DND-41 (cell line): ENCODE results near the gene ADCY2.

Experiments
- ATAC-seq: fragments of 200-7000 bp; cut with Tn5 transposase; 3 replicates; pipeline ENCODE4 v1.9.1; 2021; ENCODE audit warnings: low read depth; ENCODE audit not compliant: insufficient read depth
- DNase-seq: peaks from one replicate; pipeline ENCODE4 v3.0.0-alpha.2; 2020
- H2AFZ ChIP-seq: 2 replicates; pipeline ENCODE4 v1.6.0; 2012; ENCODE audit warnings: low read depth, low read length
- H3K27ac ChIP-seq: 2 replicates; pipeline ENCODE4 v1.5.1; 2012; ENCODE audit warnings: low read length, inconsistent platforms
- H3K27me3 ChIP-seq: fragments of 200-600 bp; sonication (generic); 2 replicates; pipeline ENCODE4 v1.6.0; 2012; ENCODE audit warnings: low read length, mild to moderate bottlenecking, inconsistent platforms; ENCODE audit not compliant: insufficient read depth, poor library complexity
- H3K36me3 ChIP-seq: 2 replicates; pipeline ENCODE4 v1.5.1; 2012; ENCODE audit warnings: low read length, inconsistent platforms; ENCODE audit not compliant: insufficient read depth
- H3K4me1 ChIP-seq: 2 replicates; pipeline ENCODE4 v1.5.1; 2012; ENCODE audit warnings: mild to moderate bottlenecking, low read length; ENCODE audit not compliant: insufficient read depth
- H3K4me2 ChIP-seq: 2 replicates; pipeline ENCODE4 v1.6.0; 2012; ENCODE audit warnings: mild to moderate bottlenecking, moderate library complexity, low read length, inconsistent platforms; ENCODE audit not compliant: insufficient read depth
- H3K4me3 ChIP-seq, 2 experiments: fragments of 200-600 bp in 1 of 2; shearing (Covaris generic) in 1 of 2; 2 replicates each; pipeline ENCODE4 v1.5.1; 2012 to 2016; ENCODE audit warnings: inconsistent platforms in 2 of 2, low read length in 2 of 2, mild to moderate bottlenecking in 2 of 2, low read depth in 1 of 2, moderate library complexity in 1 of 2
- H3K79me2 ChIP-seq: 2 replicates; pipeline ENCODE4 v1.6.0; 2012; ENCODE audit warnings: low read length, inconsistent platforms; ENCODE audit not compliant: insufficient read depth
- H3K9ac ChIP-seq: 2 replicates; pipeline ENCODE4 v1.6.0; 2012; ENCODE audit warnings: low read depth, mild to moderate bottlenecking, inconsistent platforms, low read length, moderate library complexity
- H3K9me3 ChIP-seq: 2 replicates; pipeline ENCODE4 v1.5.1; 2012; ENCODE audit warnings: low read length, moderate library complexity, mild to moderate bottlenecking, inconsistent platforms; ENCODE audit not compliant: insufficient read depth, severe bottlenecking
- H4K20me1 ChIP-seq: 2 replicates; pipeline ENCODE4 v1.6.0; 2012; ENCODE audit warnings: low read length; ENCODE audit not compliant: insufficient read depth
- CTCF ChIP-seq: IDR thresholded peaks from 2 replicates; pipeline ENCODE4 v1.5.1; 2012; ENCODE audit warnings: borderline replicate concordance, low read length, moderate library complexity, mild to moderate bottlenecking; ENCODE audit not compliant: poor library complexity, severe bottlenecking; ENCODE audit errors: extremely low read depth
- EZH2 ChIP-seq: IDR thresholded peaks from 3 replicates; pipeline ENCODE4 v1.6.1; 2012; ENCODE audit warnings: borderline replicate concordance, low read depth, mild to moderate bottlenecking, moderate library complexity, low read length, inconsistent platforms; ENCODE audit not compliant: severe bottlenecking

The ADCY2 gene

GRCh38 chr5:7814816-7815215, 418.9 kb downstream of the ADCY2 start:
- H3K36me3 ChIP-seq: no peaks in the 10 kb centered on the region
- no peak for ATAC-seq

GRCh38 chr5:7815892-7816534, 420.1 kb downstream of the ADCY2 start:
- no peak overlapping the region for H3K4me3 ChIP-seq
- H3K79me2 ChIP-seq: no peaks in the 10 kb centered on the region
- no peaks in the 10 kb centered on the region for H3K36me3 ChIP-seq
- no peaks in the 10 kb centered on the region for H3K4me1 ChIP-seq
- peak; percentile 45 for DNase-seq
- no peak overlapping the region for H3K27ac ChIP-seq
- no peak overlapping the region for H3K4me2 ChIP-seq
- peaks cover 5% of the 10 kb centered on the region for H3K27me3 ChIP-seq
- H3K9me3 ChIP-seq: no peaks in the 10 kb centered on the region
- H2AFZ ChIP-seq: no peak overlapping the region
- H4K20me1 ChIP-seq: no peaks in the 10 kb centered on the region
- ATAC-seq: peak; percentile 79
- no peak overlapping the region for H3K9ac ChIP-seq
- no peak for TF ChIP-seq EZH2
- TF ChIP-seq CTCF: peak; percentile 80

More at GRCh38 chr5:7814816-7815215, 418.9 kb downstream of the ADCY2 start:
- Histone ChIP-seq H3K27me3 (peaks cover 5% of the 10 kb centered on the region), H3K9ac (no peak overlapping the region), H3K4me3 (no peak overlapping the region), H3K4me2 (no peak overlapping the region), H3K4me1 (no peaks in the 10 kb centered on the region), H2AFZ (no peak overlapping the region), H3K27ac (no peak overlapping the region), H3K9me3 (no peaks in the 10 kb centered on the region), H4K20me1 (no peaks in the 10 kb centered on the region), H3K79me2 (no peaks in the 10 kb centered on the region)
- no peak for TF ChIP-seq CTCF
- TF ChIP-seq EZH2: no peak
- no peak for DNase-seq

GRCh38 chr5:7816535-7816901, 420.6 kb downstream of the ADCY2 start:
- DNase-seq (no peak), ATAC-seq (no peak)
- TF ChIP-seq EZH2: no peak
- TF ChIP-seq CTCF: no peak
- H3K27me3 ChIP-seq: peaks cover 5% of the 10 kb centered on the region
- H2AFZ ChIP-seq: no peak overlapping the region
- H3K9me3 ChIP-seq: no peaks in the 10 kb centered on the region
- no peaks in the 10 kb centered on the region for H3K79me2 ChIP-seq
- no peaks in the 10 kb centered on the region for H4K20me1 ChIP-seq
- H3K4me3 ChIP-seq: no peak overlapping the region
- H3K27ac ChIP-seq: no peak overlapping the region
- H3K36me3 ChIP-seq: no peaks in the 10 kb centered on the region
- H3K4me2 ChIP-seq: no peak overlapping the region
- no peak overlapping the region for H3K9ac ChIP-seq
- no peaks in the 10 kb centered on the region for H3K4me1 ChIP-seq

GRCh38 chr5:7822449-7822848, 426.5 kb downstream of the ADCY2 start:
- H3K4me3 ChIP-seq: no peak overlapping the region
- no peaks in the 10 kb centered on the region; the same call in 1 of the 2 replicates for H4K20me1 ChIP-seq
- no peak overlapping the region for H2AFZ ChIP-seq
- H3K36me3 ChIP-seq: no peaks in the 10 kb centered on the region
- no peak for TF ChIP-seq CTCF
- no peak for TF ChIP-seq EZH2
- H3K27me3 ChIP-seq: peaks cover 4% of the 10 kb centered on the region
- no peaks in the 10 kb centered on the region for H3K4me1 ChIP-seq
- no peak overlapping the region for H3K9ac ChIP-seq
- no peak overlapping the region for H3K4me2 ChIP-seq
- no peak for DNase-seq
- H3K9me3 ChIP-seq: no peaks in the 10 kb centered on the region
- H3K79me2 ChIP-seq: no peaks in the 10 kb centered on the region
- H3K27ac ChIP-seq: no peak overlapping the region
- no peak for ATAC-seq
